Ishikawa (cell line): ENCODE data around the gene SIVA1.

ENCODE experiments used
- CEBPB ChIP-seq: IDR thresholded peaks from 2 replicates; pipeline ENCODE4 v1.6.1; 2012
- CREB1 ChIP-seq: IDR thresholded peaks from 2 replicates; pipeline ENCODE4 v1.6.1; 2012; ENCODE audit warnings: low read depth
- EGR1 ChIP-seq: IDR thresholded peaks from 2 replicates; pipeline ENCODE4 v1.6.1; 2012
- EP300 ChIP-seq: IDR thresholded peaks from 2 replicates; pipeline ENCODE4 v1.6.1; 2012; ENCODE audit warnings: borderline replicate concordance
- FOXM1 ChIP-seq: IDR thresholded peaks from 2 replicates; pipeline ENCODE4 v1.6.1; 2012; ENCODE audit warnings: low read depth, borderline replicate concordance
- NFIC ChIP-seq: IDR thresholded peaks from 2 replicates; pipeline ENCODE4 v1.6.1; 2012
- TAF1 ChIP-seq: IDR thresholded peaks from 2 replicates; pipeline ENCODE4 v1.6.1; 2012; ENCODE audit warnings: low read depth, mild to moderate bottlenecking
- TCF12 ChIP-seq: IDR thresholded peaks from 2 replicates; pipeline ENCODE4 v1.6.1; 2012; ENCODE audit warnings: low read depth
- YY1 ChIP-seq: IDR thresholded peaks from 2 replicates; pipeline ENCODE4 v1.6.1; 2012; ENCODE audit warnings: low read depth
- ZBTB7A ChIP-seq: IDR thresholded peaks from 2 replicates; pipeline ENCODE4 v1.6.1; 2012; ENCODE audit warnings: low read depth
- TF ChIP-seq, protein P1 (sequence below): IDR thresholded peaks from 2 replicates; pipeline ENCODE4 v1.6.1; 2012
- TF ChIP-seq, protein P2 (sequence below): IDR thresholded peaks from 2 replicates; pipeline ENCODE4 v1.6.1; 2012; ENCODE audit warnings: low read depth, mild to moderate bottlenecking
- TF ChIP-seq, protein P3 (sequence below): IDR thresholded peaks from 2 replicates; pipeline ENCODE4 v1.6.1; 2012

DNA sequence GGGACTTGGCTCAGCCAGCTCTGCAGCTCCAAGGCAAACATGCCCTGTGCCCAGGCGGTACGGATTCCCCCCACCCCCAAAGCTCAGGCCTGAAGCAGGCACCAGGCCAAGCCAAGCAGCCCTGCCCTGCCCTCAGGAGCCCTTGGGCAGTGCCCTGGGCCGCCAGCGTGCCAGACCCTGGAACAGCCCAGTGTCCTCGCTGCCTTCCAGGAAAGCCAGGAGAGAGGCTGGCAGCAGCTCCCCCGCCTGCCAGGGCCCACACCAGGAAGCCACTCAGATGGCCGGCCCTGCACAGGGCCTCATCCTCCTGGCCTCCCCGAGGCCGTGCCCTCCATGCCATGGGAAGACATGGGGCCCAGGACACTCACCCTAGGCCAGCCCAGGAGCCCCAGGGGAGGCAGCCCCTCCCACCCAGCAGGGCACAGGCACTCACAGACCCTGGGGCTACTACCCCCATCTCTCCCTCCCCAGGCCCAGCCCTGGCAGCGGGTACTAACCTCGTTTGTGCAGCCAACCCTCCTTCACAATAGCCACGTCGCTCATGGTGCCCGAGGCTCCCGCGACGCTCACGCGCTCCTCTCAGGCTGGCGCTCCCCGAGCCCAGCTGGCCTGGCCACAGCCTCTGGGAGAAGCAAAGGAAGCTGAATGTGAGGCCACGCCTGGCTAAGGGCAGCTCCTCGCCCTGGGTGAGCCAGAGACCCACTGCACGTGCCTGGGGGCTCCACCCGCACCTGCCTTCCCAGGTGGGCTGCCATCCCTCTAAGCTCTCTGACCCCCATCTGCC lies 39.3 kb downstream of the SIVA1 start:
- TF ChIP-seq, protein P1, sequence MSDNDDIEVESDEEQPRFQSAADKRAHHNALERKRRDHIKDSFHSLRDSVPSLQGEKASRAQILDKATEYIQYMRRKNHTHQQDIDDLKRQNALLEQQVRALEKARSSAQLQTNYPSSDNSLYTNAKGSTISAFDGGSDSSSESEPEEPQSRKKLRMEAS, result no peak
- TF ChIP-seq TAF1 (no peak), CREB1 (no peak), CEBPB (no peak), FOXM1 (no peak), EP300 (no peak), NFIC (no peak), YY1 (no peak), EGR1 (no peak), TCF12 (no peak), ZBTB7A (no peak)
- TF ChIP-seq, protein P2, sequence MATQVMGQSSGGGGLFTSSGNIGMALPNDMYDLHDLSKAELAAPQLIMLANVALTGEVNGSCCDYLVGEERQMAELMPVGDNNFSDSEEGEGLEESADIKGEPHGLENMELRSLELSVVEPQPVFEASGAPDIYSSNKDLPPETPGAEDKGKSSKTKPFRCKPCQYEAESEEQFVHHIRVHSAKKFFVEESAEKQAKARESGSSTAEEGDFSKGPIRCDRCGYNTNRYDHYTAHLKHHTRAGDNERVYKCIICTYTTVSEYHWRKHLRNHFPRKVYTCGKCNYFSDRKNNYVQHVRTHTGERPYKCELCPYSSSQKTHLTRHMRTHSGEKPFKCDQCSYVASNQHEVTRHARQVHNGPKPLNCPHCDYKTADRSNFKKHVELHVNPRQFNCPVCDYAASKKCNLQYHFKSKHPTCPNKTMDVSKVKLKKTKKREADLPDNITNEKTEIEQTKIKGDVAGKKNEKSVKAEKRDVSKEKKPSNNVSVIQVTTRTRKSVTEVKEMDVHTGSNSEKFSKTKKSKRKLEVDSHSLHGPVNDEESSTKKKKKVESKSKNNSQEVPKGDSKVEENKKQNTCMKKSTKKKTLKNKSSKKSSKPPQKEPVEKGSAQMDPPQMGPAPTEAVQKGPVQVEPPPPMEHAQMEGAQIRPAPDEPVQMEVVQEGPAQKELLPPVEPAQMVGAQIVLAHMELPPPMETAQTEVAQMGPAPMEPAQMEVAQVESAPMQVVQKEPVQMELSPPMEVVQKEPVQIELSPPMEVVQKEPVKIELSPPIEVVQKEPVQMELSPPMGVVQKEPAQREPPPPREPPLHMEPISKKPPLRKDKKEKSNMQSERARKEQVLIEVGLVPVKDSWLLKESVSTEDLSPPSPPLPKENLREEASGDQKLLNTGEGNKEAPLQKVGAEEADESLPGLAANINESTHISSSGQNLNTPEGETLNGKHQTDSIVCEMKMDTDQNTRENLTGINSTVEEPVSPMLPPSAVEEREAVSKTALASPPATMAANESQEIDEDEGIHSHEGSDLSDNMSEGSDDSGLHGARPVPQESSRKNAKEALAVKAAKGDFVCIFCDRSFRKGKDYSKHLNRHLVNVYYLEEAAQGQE, result no peak
- TF ChIP-seq, protein P3, sequence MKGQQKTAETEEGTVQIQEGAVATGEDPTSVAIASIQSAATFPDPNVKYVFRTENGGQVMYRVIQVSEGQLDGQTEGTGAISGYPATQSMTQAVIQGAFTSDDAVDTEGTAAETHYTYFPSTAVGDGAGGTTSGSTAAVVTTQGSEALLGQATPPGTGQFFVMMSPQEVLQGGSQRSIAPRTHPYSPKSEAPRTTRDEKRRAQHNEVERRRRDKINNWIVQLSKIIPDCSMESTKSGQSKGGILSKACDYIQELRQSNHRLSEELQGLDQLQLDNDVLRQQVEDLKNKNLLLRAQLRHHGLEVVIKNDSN, result no peak
